Measurements from ENCODE around the gene SLC6A18. TPM values are rescaled to one million over a fixed set of nuclear protein-coding genes. Genes with fewer than 3 reads are reported as not detected.
"Not testable (repeated sequence)": the region's sequence is repeated elsewhere in the genome, so short reads cannot be mapped to it uniquely, and the experiment has no call there.

Gene SLC6A18
- total RNA-seq, 1 donor from 2014 or later, result not detected

- H3K27ac Mint-ChIP-seq (ENCODE audit: unreplicated experiment), result no peak overlapping the region
- Histone ChIP-seq H3K4me2 (ENCODE audit: low read length) (no peak overlapping the region), H3K4me3 (ENCODE audit: insufficient read depth, low read depth, low read length) (no peak overlapping the region), H3K27ac (ENCODE audit: low read depth, low read length) (no peak overlapping the region), H2AFZ (ENCODE audit: low read depth, low read length) (no peak overlapping the region), H3K27me3 (ENCODE audit: insufficient read depth, low read length) (no peaks in the 10 kb centered on the region), H3K9me3 (ENCODE audit: insufficient read depth, low read depth, low read length) (peaks cover 10% of the 10 kb centered on the region), H3K4me1 (ENCODE audit: insufficient read depth, low read length) (no peaks in the 10 kb centered on the region), H4K20me1 (ENCODE audit: insufficient read depth, low read length) (no peaks in the 10 kb centered on the region), H3K36me3 (ENCODE audit: insufficient read depth, low read length) (no peaks in the 10 kb centered on the region), H3K9ac (ENCODE audit: low read length) (no peak overlapping the region), H3K79me2 (ENCODE audit: insufficient read depth, low read length) (no peaks in the 10 kb centered on the region)
- H3K4me1 Mint-ChIP-seq (ENCODE audit: low read depth, unreplicated experiment), result no peaks in the 10 kb centered on the region
- H3K4me3 Mint-ChIP-seq (ENCODE audit: unreplicated experiment), result no peak overlapping the region
- TF ChIP-seq EZH2 (IDR thresholded peaks at IDR 0.05; ENCODE audit: insufficient read depth, low read length) (no peak), CTCF (IDR thresholded peaks at IDR 0.05; ENCODE audit: insufficient read depth, low read depth, low read length) (no peak)
- H3K9me3 Mint-ChIP-seq (ENCODE audit: unreplicated experiment), result no peaks in the 10 kb centered on the region
- no peak for DNase-seq (ENCODE audit: low read depth)
- no peak for FAIRE-seq
- H3K27me3 Mint-ChIP-seq (ENCODE audit: low read depth, unreplicated experiment), result peaks cover 5% of the 10 kb centered on the region
- no peaks in the 10 kb centered on the region for H3K36me3 Mint-ChIP-seq (ENCODE audit: low read depth, unreplicated experiment)
Observed at GRCh38 chr5:1274471-1274870, 49.3 kb downstream of the SLC6A18 start.

- not testable (repeated sequence) for FAIRE-seq; H3K27ac ChIP-seq (ENCODE audit: low read depth, low read length); H2AFZ ChIP-seq (ENCODE audit: low read depth, low read length); H3K27ac Mint-ChIP-seq (ENCODE audit: unreplicated experiment); H3K9me3 Mint-ChIP-seq (ENCODE audit: unreplicated experiment); H3K9me3 ChIP-seq (ENCODE audit: insufficient read depth, low read depth, low read length); H3K36me3 ChIP-seq (ENCODE audit: insufficient read depth, low read length); H4K20me1 ChIP-seq (ENCODE audit: insufficient read depth, low read length); DNase-seq (ENCODE audit: low read depth); H3K79me2 ChIP-seq (ENCODE audit: insufficient read depth, low read length); H3K4me3 Mint-ChIP-seq (ENCODE audit: unreplicated experiment); H3K4me1 Mint-ChIP-seq (ENCODE audit: low read depth, unreplicated experiment); H3K4me1 ChIP-seq (ENCODE audit: insufficient read depth, low read length); H3K9ac ChIP-seq (ENCODE audit: low read length); H3K4me3 ChIP-seq (ENCODE audit: insufficient read depth, low read depth, low read length); H3K27me3 Mint-ChIP-seq (ENCODE audit: low read depth, unreplicated experiment); H3K4me2 ChIP-seq (ENCODE audit: low read length); H3K27me3 ChIP-seq (ENCODE audit: insufficient read depth, low read length); H3K36me3 Mint-ChIP-seq (ENCODE audit: low read depth, unreplicated experiment)
Observed at GRCh38 chr5:1275397-1276391, 50.5 kb downstream of the SLC6A18 start.

GRCh38 chr5:1276930-1277329 lies 51.7 kb downstream of the SLC6A18 start:
- Mint-ChIP-seq H3K27ac (ENCODE audit: unreplicated experiment) (no peak overlapping the region), H3K4me3 (ENCODE audit: unreplicated experiment) (no peak overlapping the region), H3K36me3 (ENCODE audit: low read depth, unreplicated experiment) (no peaks in the 10 kb centered on the region), H3K27me3 (ENCODE audit: low read depth, unreplicated experiment) (peaks cover 10% of the 10 kb centered on the region), H3K4me1 (ENCODE audit: low read depth, unreplicated experiment) (no peaks in the 10 kb centered on the region), H3K9me3 (ENCODE audit: unreplicated experiment) (no peaks in the 10 kb centered on the region)
- Histone ChIP-seq H3K36me3 (ENCODE audit: insufficient read depth, low read length) (no peaks in the 10 kb centered on the region), H3K79me2 (ENCODE audit: insufficient read depth, low read length) (no peaks in the 10 kb centered on the region), H2AFZ (ENCODE audit: low read depth, low read length) (no peak overlapping the region), H3K4me3 (ENCODE audit: insufficient read depth, low read depth, low read length) (no peak overlapping the region), H3K9ac (ENCODE audit: low read length) (no peak overlapping the region), H3K27me3 (ENCODE audit: insufficient read depth, low read length) (no peaks in the 10 kb centered on the region), H3K9me3 (ENCODE audit: insufficient read depth, low read depth, low read length) (peaks cover 6% of the 10 kb centered on the region), H3K4me1 (ENCODE audit: insufficient read depth, low read length) (no peaks in the 10 kb centered on the region), H3K27ac (ENCODE audit: low read depth, low read length) (no peak overlapping the region), H4K20me1 (ENCODE audit: insufficient read depth, low read length) (no peaks in the 10 kb centered on the region), H3K4me2 (ENCODE audit: low read length) (no peak overlapping the region)
- FAIRE-seq, result no peak
- no peak for DNase-seq (ENCODE audit: low read depth)
- TF ChIP-seq CTCF (IDR thresholded peaks at IDR 0.05; ENCODE audit: insufficient read depth, low read depth, low read length) (no peak), EZH2 (IDR thresholded peaks at IDR 0.05; ENCODE audit: insufficient read depth, low read length) (no peak)
